Rectal smooth muscle tissue (tissue), 1 donor: ENCODE data around the gene ERBB4.

Experiments
- H3K27ac ChIP-seq: one replicate; pipeline ENCODE4 v1.7.0; 2013; ENCODE audit warnings: low read depth, low read length, inconsistent platforms
- H3K27me3 ChIP-seq: one replicate; pipeline ENCODE4 v1.7.0; 2013; ENCODE audit warnings: low read length; ENCODE audit not compliant: control insufficient read depth, insufficient read depth
- H3K36me3 ChIP-seq: one replicate; pipeline ENCODE4 v1.7.0; 2013; ENCODE audit warnings: low read length; ENCODE audit not compliant: control insufficient read depth, insufficient read depth
- H3K4me1 ChIP-seq: one replicate; pipeline ENCODE4 v1.7.0; 2013; ENCODE audit warnings: low read length; ENCODE audit not compliant: control insufficient read depth, insufficient read depth
- H3K4me3 ChIP-seq: one replicate; pipeline ENCODE4 v1.7.0; 2013; ENCODE audit warnings: low read length
- H3K9ac ChIP-seq: one replicate; pipeline ENCODE4 v1.7.0; 2013; ENCODE audit warnings: low read length

ERBB4 gene

GRCh38 chr2:211367711-211368110 is 1170.9 kb downstream of the ERBB4 start:
- Histone ChIP-seq H3K27me3 (no peaks in the 10 kb centered on the region), H3K9ac (no peak overlapping the region), H3K4me3 (no peak overlapping the region), H3K27ac (no peak overlapping the region), H3K4me1 (no peaks in the 10 kb centered on the region), H3K36me3 (no peaks in the 10 kb centered on the region)

GRCh38 chr2:211367293-211367692 is 1171.3 kb downstream of the ERBB4 start:
- Histone ChIP-seq H3K27me3 (no peaks in the 10 kb centered on the region), H3K4me3 (no peak overlapping the region), H3K27ac (no peak overlapping the region), H3K36me3 (no peaks in the 10 kb centered on the region), H3K4me1 (no peaks in the 10 kb centered on the region), H3K9ac (no peak overlapping the region)

GRCh38 chr2:211364911-211365310 is 1173.7 kb downstream of the ERBB4 start:
- Histone ChIP-seq H3K36me3 (no peaks in the 10 kb centered on the region), H3K4me1 (no peaks in the 10 kb centered on the region), H3K27ac (no peak overlapping the region), H3K4me3 (no peak overlapping the region), H3K9ac (no peak overlapping the region), H3K27me3 (no peaks in the 10 kb centered on the region)

- H3K4me3 ChIP-seq: no peak overlapping the region
- H3K27me3 ChIP-seq: no peaks in the 10 kb centered on the region
- no peaks in the 10 kb centered on the region for H3K36me3 ChIP-seq
- no peaks in the 10 kb centered on the region for H3K4me1 ChIP-seq
- H3K9ac ChIP-seq: no peak overlapping the region
- H3K27ac ChIP-seq: no peak overlapping the region
These were observed 1177.2 kb downstream of the ERBB4 start for GRCh38 chr2:211361383-211361782.

GRCh38 chr2:211359347-211359746 is 1179.3 kb downstream of the ERBB4 start:
- no peak overlapping the region for H3K27ac ChIP-seq
- H3K27me3 ChIP-seq: no peaks in the 10 kb centered on the region
- no peak overlapping the region for H3K9ac ChIP-seq
- H3K4me3 ChIP-seq: no peak overlapping the region
- no peaks in the 10 kb centered on the region for H3K4me1 ChIP-seq
- H3K36me3 ChIP-seq: no peaks in the 10 kb centered on the region

- Histone ChIP-seq H3K4me3 (no peak overlapping the region), H3K27ac (no peak overlapping the region), H3K4me1 (no peaks in the 10 kb centered on the region), H3K27me3 (no peaks in the 10 kb centered on the region), H3K9ac (no peak overlapping the region), H3K36me3 (no peaks in the 10 kb centered on the region)
These were observed 1180.1 kb downstream of the ERBB4 start for GRCh38 chr2:211358504-211358903.

- H3K4me3 ChIP-seq: no peak overlapping the region
- no peaks in the 10 kb centered on the region for H3K36me3 ChIP-seq
- H3K9ac ChIP-seq: no peak overlapping the region
- no peaks in the 10 kb centered on the region for H3K4me1 ChIP-seq
- H3K27me3 ChIP-seq: no peaks in the 10 kb centered on the region
- H3K27ac ChIP-seq: no peak overlapping the region
These were observed 1184.1 kb downstream of the ERBB4 start for GRCh38 chr2:211354481-211354880.

- Histone ChIP-seq H3K27me3 (no peaks in the 10 kb centered on the region), H3K9ac (no peak overlapping the region), H3K36me3 (no peaks in the 10 kb centered on the region), H3K4me1 (no peaks in the 10 kb centered on the region), H3K27ac (no peak overlapping the region), H3K4me3 (no peak overlapping the region)
These were observed 1186.6 kb downstream of the ERBB4 start for GRCh38 chr2:211351987-211352386.

- no peak overlapping the region for H3K27ac ChIP-seq
- H3K27me3 ChIP-seq: no peaks in the 10 kb centered on the region
- H3K4me1 ChIP-seq: no peaks in the 10 kb centered on the region
- no peaks in the 10 kb centered on the region for H3K36me3 ChIP-seq
- H3K9ac ChIP-seq: no peak overlapping the region
- H3K4me3 ChIP-seq: no peak overlapping the region
These were observed 1189.6 kb downstream of the ERBB4 start for GRCh38 chr2:211349031-211349430.

GRCh38 chr2:211347328-211347727 is 1191.3 kb downstream of the ERBB4 start:
- H3K9ac ChIP-seq: no peak overlapping the region
- H3K4me1 ChIP-seq: no peaks in the 10 kb centered on the region
- no peak overlapping the region for H3K27ac ChIP-seq
- H3K36me3 ChIP-seq: no peaks in the 10 kb centered on the region
- no peak overlapping the region for H3K4me3 ChIP-seq
- no peaks in the 10 kb centered on the region for H3K27me3 ChIP-seq

GRCh38 chr2:211344289-211344688 is 1194.3 kb downstream of the ERBB4 start:
- Histone ChIP-seq H3K4me3 (no peak overlapping the region), H3K27me3 (no peaks in the 10 kb centered on the region), H3K36me3 (no peaks in the 10 kb centered on the region), H3K9ac (no peak overlapping the region), H3K27ac (no peak overlapping the region), H3K4me1 (no peaks in the 10 kb centered on the region)

GRCh38 chr2:211333377-211333776 is 1205.2 kb downstream of the ERBB4 start:
- no peaks in the 10 kb centered on the region for H3K27me3 ChIP-seq
- H3K36me3 ChIP-seq: no peaks in the 10 kb centered on the region
- H3K4me1 ChIP-seq: no peaks in the 10 kb centered on the region
- H3K27ac ChIP-seq: no peak overlapping the region
- no peak overlapping the region for H3K4me3 ChIP-seq
- H3K9ac ChIP-seq: no peak overlapping the region

- H3K4me3 ChIP-seq: no peak overlapping the region
- no peaks in the 10 kb centered on the region for H3K27me3 ChIP-seq
- no peaks in the 10 kb centered on the region for H3K36me3 ChIP-seq
- H3K9ac ChIP-seq: no peak overlapping the region
- no peak overlapping the region for H3K27ac ChIP-seq
- H3K4me1 ChIP-seq: no peaks in the 10 kb centered on the region
These were observed 1206.9 kb downstream of the ERBB4 start for GRCh38 chr2:211331736-211332135.
